Adipocyte (in vitro differentiated cells): ENCODE results near the gene DCAF5.
"Not testable (repeated sequence)": the region's sequence is repeated elsewhere in the genome, so short reads cannot be mapped to it uniquely, and the experiment has no call there.

Experiments
- DNase-seq: peaks from one replicate; pipeline ENCODE4 v3.0.0-alpha.2; 2015; ENCODE audit warnings: low read depth
- H3K27me3 ChIP-seq: replicated peaks from 2 replicates; pipeline ENCODE4 v1.7.0; 2013; ENCODE audit warnings: mild to moderate bottlenecking, low read length, moderate library complexity; ENCODE audit not compliant: control insufficient read depth, insufficient read depth
- H3K36me3 ChIP-seq: 2 replicates; pipeline ENCODE4 v1.7.0; 2013; ENCODE audit warnings: low read length, mild to moderate bottlenecking, moderate library complexity; ENCODE audit not compliant: control insufficient read depth, insufficient read depth, severe bottlenecking
- H3K4me1 ChIP-seq: 2 replicates; pipeline ENCODE4 v1.7.0; 2013; ENCODE audit warnings: mild to moderate bottlenecking, low read length, moderate library complexity; ENCODE audit not compliant: control insufficient read depth, insufficient read depth
- H3K4me3 ChIP-seq: 2 replicates; pipeline ENCODE4 v1.7.0; 2013; ENCODE audit warnings: mild to moderate bottlenecking, low read length, moderate library complexity
- H3K9ac ChIP-seq: 2 replicates; pipeline ENCODE4 v1.7.0; 2013; ENCODE audit warnings: mild to moderate bottlenecking, low read length, moderate library complexity
- H3K9me3 ChIP-seq: 2 replicates; pipeline ENCODE4 v1.7.0; 2013; ENCODE audit warnings: mild to moderate bottlenecking, low read length, moderate library complexity; ENCODE audit not compliant: control insufficient read depth

DCAF5 gene

DNA sequence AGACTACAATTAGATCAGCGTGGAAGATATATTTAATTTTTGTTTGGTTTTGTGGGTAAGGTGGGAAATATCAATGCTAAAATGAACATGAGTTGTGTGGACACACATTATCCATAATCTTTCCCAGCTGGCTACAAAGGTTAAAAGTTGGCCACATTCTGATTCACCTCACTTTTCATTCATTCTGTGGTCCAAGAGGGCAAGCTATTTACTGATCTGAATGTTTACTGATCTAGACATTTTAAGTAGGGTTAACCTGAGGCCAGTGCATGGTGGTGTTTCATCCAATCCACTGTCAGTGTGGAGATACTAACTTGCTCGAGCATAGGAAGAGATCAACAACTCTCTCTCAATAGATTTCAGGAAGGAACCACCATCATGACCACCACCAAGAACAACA is 71.6 kb downstream of the DCAF5 start:
- Histone ChIP-seq H3K9me3 (no peaks in the 10 kb centered on the region), H3K36me3 (peaks cover 49% of the 10 kb centered on the region), H3K27me3 (no peaks in the 10 kb centered on the region), H3K4me1 (peaks cover 33% of the 10 kb centered on the region), H3K4me3 (no peak overlapping the region), H3K9ac (no peak overlapping the region)
- DNase-seq = no peak

DNA sequence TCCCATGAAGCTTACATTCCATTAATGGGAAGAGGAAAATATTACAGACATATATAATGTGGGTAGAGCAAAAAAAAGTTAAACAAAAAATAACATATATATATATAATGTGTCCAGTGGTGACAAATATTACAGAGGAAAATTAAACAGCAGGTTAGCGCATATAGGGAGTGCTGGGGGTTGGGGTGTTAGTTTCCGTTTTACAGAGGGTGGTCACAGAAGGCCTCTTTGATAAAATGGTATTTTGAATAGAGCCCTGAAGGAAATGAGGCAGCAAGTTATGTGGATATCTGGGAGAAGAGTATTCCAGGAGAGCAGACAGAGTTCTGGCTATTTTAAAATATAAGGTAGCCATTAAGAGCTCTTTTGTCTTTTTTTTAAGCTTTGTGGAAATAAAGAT is 73.2 kb downstream of the DCAF5 start:
- Histone ChIP-seq H3K9me3 (no peaks in the 10 kb centered on the region), H3K27me3 (no peaks in the 10 kb centered on the region), H3K9ac (no peak overlapping the region), H3K4me3 (no peak overlapping the region), H3K4me1 (peaks cover 28% of the 10 kb centered on the region), H3K36me3 (peaks cover 46% of the 10 kb centered on the region)
- DNase-seq = no peak

DNA sequence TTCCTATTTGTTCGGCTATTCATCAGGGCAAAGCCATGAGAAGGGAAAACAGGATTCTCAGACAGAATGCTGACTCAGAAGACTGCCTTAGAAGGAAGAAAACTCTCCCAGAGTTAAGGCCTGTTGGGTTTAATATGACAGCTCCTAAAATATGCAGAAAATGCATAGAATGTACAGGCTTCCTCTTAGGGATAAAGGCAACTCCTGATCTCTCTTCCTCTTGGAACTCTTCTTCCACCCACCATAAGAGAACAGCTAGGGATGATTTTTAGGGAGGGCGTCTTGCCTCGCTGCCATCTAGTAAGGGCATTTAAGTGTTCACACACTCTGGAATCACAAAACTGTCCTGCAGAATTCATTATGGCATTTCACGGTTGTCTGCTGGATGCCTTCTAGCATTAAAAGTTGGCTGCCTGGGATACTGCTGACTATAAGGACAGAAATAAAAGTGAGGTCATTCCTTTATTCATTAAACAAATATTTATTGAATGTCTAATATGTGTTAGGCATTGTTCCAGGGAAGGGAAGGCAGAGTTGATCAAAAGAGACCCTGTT is 73.7 kb downstream of the DCAF5 start:
- Histone ChIP-seq H3K27me3 (no peaks in the 10 kb centered on the region), H3K4me3 (no peak overlapping the region), H3K9me3 (no peaks in the 10 kb centered on the region), H3K9ac (peak overlapping the region; percentile 55), H3K4me1 (peaks cover 28% of the 10 kb centered on the region), H3K36me3 (peaks cover 46% of the 10 kb centered on the region)
- DNase-seq = peak; percentile 79

DNA sequence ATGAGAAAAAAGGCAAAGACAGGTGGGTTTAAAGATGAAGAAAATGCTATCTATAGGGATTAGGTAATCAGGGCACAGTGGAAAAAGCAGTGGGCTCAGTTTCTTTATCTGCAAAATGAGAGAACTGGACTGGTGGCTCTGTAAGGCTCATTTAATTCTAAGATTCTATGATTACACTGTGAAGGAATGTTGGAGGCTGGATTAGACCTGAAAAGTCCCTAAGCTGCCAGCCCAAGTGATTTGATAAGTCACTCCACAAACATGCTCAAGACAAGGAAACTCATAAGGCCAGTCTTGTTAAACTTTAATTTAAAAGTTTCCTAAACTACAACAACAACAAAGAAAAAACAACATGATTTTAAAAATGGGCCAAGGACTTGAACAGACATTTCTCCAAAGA is 75.1 kb downstream of the DCAF5 start:
- DNase-seq = peak; percentile 86
- Histone ChIP-seq H3K4me3 (no peak overlapping the region), H3K9me3 (no peaks in the 10 kb centered on the region), H3K9ac (no peak overlapping the region), H3K27me3 (no peaks in the 10 kb centered on the region), H3K4me1 (peaks cover 28% of the 10 kb centered on the region), H3K36me3 (peaks cover 45% of the 10 kb centered on the region)

DNA sequence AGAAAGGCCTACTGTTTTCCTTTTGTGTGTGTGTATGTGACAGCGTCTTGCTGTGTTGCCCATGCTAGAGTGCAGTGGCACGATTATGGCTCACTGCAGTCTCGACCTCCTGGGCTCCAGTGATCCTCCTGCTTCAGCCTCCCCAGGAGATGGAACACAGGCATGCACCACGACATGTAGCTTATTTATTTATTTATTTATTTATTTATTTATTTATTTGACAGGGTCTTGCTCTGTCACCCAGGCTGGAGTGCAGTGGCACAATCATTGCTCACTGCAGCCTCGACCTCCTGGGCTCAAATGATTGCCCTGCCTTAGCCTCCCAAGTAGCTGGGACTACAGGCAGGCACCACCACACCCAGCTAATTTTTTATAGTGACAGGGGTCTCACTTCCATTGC is 75.7 kb downstream of the DCAF5 start:
- not testable (repeated sequence) for H3K27me3 ChIP-seq, H3K9me3 ChIP-seq, DNase-seq, H3K9ac ChIP-seq, H3K4me3 ChIP-seq
- Histone ChIP-seq H3K36me3 (peaks cover 45% of the 10 kb centered on the region), H3K4me1 (peaks cover 28% of the 10 kb centered on the region)

DNA sequence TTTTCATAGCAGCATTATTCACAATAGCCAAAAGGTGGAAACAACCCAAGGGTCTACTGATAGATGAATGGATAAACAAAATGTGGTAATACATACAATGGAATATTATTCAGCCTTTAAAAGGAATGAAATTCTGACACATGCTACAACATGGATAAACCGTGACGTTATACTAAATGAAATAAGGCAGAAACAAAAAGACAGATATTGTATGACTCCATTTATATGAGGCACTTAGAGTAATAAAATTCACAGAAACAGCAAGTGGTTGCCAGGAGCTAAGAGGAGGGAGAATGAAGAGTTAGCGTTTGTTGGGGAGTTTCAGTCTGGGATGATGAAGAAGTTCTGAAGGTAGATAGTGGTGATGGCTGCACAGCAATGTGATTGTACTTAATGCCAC is 76.6 kb downstream of the DCAF5 start:
- H3K27me3 ChIP-seq = no peaks in the 10 kb centered on the region
- H3K9ac ChIP-seq = no peak overlapping the region
- no peaks in the 10 kb centered on the region for H3K9me3 ChIP-seq
- DNase-seq = no peak
- H3K4me3 ChIP-seq = no peak overlapping the region
- peaks cover 41% of the 10 kb centered on the region for H3K36me3 ChIP-seq
- H3K4me1 ChIP-seq = peaks cover 28% of the 10 kb centered on the region

DNA sequence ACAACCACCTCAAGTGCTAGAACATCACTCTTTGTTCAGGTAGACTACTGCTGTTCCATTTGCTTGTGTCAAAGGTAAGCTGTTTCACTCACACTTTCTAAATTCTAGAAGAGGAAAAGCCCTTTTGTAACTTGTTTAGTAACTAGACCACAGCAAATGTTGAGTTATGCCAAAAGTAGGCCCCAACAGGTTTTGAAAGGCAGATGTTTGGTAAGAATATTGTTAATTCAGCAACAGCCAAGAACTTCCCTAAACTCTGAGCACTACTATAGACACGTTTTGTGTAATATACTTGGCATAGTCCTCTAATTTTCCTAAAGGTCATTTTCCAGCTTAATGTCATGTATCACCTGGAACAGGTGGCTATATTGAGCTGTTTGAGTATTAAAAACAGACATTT is 79.0 kb downstream of the DCAF5 start:
- peaks cover 25% of the 10 kb centered on the region for H3K4me1 ChIP-seq
- no peak overlapping the region for H3K4me3 ChIP-seq
- H3K36me3 ChIP-seq = peaks cover 37% of the 10 kb centered on the region
- no peak overlapping the region for H3K9ac ChIP-seq
- no peak for DNase-seq
- H3K9me3 ChIP-seq = no peaks in the 10 kb centered on the region
- no peaks in the 10 kb centered on the region for H3K27me3 ChIP-seq

DNA sequence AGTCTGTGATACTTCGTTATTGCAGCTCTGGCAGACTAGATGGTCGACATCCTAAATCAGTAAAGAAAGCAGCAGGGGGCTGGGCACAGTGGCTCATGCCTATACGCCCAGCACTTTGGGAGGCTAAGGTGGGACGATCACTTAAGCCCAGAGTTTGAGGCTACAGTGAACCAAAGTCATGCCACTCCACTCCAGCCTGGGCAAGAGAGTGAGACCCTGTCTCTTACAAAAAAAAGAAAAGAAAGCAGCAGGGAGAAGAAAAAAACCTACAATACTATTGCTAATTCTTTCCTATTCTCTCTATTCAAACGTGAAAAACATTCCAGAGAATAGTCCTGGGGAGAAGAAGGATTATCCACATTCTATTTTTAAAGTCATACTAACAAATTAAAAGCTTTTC is 79.5 kb downstream of the DCAF5 start:
- DNase-seq = no peak
- H3K4me1 ChIP-seq = peaks cover 25% of the 10 kb centered on the region
- H3K36me3 ChIP-seq = peaks cover 37% of the 10 kb centered on the region
- no peak overlapping the region for H3K4me3 ChIP-seq
- no peak overlapping the region for H3K9ac ChIP-seq
- H3K9me3 ChIP-seq = no peaks in the 10 kb centered on the region
- H3K27me3 ChIP-seq = no peaks in the 10 kb centered on the region

DNA sequence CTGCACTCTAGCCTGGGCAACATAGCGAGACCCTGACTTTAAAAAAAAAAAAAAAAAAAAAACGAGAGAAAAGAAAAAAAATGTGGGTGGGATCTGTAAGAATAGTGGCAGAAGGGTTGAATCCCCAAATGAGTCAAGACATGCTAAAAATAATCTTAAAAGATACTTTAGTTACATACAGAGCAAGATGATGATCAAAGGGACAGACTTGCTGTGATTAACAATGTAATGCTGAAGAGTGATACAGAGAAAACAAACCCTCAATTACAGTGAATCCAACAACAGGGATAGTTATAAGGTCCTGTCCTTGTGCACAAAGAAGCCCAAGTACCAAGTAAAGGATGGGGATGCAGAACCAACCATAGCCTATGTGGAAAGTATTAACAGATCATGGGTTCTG is 80.3 kb downstream of the DCAF5 start:
- no peak for DNase-seq
- peaks cover 21% of the 10 kb centered on the region for H3K4me1 ChIP-seq
- no peaks in the 10 kb centered on the region for H3K9me3 ChIP-seq
- H3K4me3 ChIP-seq = no peak overlapping the region
- H3K36me3 ChIP-seq = peaks cover 41% of the 10 kb centered on the region
- H3K27me3 ChIP-seq = no peaks in the 10 kb centered on the region
- H3K9ac ChIP-seq = no peak overlapping the region

DNA sequence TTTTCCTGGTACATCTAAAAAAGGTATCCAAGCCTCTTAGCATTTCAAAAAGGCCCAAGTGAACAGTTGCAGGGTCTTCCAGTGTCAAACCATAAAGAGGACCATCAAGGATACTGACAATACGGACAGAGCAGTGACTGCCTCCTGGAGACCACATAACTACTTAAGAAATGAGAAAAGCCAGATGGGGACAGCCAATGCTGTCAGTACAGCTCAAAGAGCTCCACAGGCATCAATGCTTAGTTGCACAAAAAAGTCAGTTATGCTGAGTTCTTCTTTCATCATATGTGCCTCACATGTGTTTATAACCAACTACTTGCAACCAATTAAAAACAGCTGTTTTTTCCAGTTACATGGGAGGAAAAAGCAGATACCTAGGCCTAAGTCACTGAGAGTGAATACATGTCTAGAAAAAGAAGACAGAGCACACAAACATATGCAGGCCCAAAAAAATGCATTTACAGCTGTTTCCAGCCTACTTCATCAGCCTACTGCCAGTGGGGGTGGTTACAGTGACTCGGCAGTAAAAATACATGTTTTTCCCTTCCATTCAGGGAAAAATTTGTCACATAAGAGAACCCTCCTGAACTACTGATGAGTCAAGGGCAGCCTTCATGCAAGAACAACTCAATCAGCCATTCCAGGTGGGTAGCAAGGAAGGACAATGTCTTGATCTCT is 84.0 kb downstream of the DCAF5 start:
- H3K27me3 ChIP-seq = no peaks in the 10 kb centered on the region
- H3K4me3 ChIP-seq = no peak overlapping the region
- peaks cover 31% of the 10 kb centered on the region for H3K36me3 ChIP-seq
- DNase-seq = peak; percentile 84
- H3K9me3 ChIP-seq = no peaks in the 10 kb centered on the region
- H3K4me1 ChIP-seq = peaks cover 21% of the 10 kb centered on the region
- H3K9ac ChIP-seq = peak overlapping the region; percentile 30

DNA sequence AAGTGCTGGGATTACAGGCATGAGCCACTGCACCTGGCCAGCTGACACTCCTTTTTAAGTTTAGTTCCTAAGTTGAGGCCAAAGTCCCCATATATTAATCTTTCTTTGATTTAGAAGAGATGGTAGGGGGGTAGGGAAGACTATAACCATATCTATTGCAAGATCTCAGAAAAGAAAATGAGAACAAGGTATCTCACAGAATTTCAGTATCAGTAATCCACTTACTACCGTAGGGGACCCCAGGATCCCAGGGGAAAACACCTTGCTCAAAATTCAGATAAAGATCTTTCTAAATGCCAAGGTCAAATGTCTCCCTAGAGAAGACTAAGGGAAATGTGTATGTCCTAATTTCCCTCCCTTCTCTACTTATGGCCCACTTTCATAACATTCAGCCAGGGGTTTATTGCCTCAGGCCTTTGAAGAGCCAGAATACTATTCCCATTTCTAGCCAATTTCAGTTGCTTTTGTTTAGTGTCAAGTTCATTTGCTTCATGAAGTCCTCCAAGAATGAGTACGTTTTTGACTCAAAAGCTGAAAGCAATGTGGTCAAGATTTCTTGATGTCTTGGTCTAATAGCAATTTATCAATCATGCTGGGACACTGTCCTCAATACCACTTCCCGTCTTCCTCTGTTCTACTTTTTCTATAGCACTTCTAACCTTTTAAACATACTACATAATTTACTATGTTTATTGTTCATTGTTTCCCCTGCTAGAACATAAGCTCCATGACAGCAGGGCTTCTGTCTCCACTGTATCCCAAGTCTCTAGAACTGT is 86.3 kb downstream of the DCAF5 start:
- H3K4me3 ChIP-seq = no peak overlapping the region
- peaks cover 28% of the 10 kb centered on the region for H3K36me3 ChIP-seq
- H3K9ac ChIP-seq = no peak overlapping the region
- H3K4me1 ChIP-seq = peaks cover 21% of the 10 kb centered on the region
- DNase-seq = no peak
- H3K9me3 ChIP-seq = no peaks in the 10 kb centered on the region
- no peaks in the 10 kb centered on the region for H3K27me3 ChIP-seq
